CD4-positive, alpha-beta T cell (primary cell): ENCODE results near the gene ITPKA. TPM values are rescaled to one million over a fixed set of nuclear protein-coding genes. Genes with fewer than 3 reads are reported as not detected.

Source experiments
- ATAC-seq: fragments of 200-7000 bp; cut with Tn5 transposase; one replicate; pipeline ENCODE4 v1.10.0; 2022; ENCODE audit warnings: mild to moderate bottlenecking; ENCODE audit not compliant: poor library complexity
- CTCF ChIA-PET: fragments of 350-600 bp; sonication (Branson Sonifier 250); formaldehyde crosslinking; loops from one replicate; lab custom pipeline; 2021; ENCODE audit warnings: antibody characterized with exemption, inconsistent platforms; lab: Charles Lee
- POLR2A ChIA-PET: fragments of 350-600 bp; sonication (Branson Sonifier 250); formaldehyde crosslinking; loops from one replicate; lab custom pipeline; 2021; ENCODE audit warnings: antibody characterized with exemption, inconsistent platforms; lab: Charles Lee
- DNase-seq, 14 experiments: peaks; one replicate each; pipeline ENCODE4 v3.0.0-alpha.2; 2013 to 2020; ENCODE audit warnings: mixed read lengths in 2 of 14
- H3K27ac ChIP-seq, 2 donors: one replicate each; pipeline versions ENCODE4 v1.5.1 to v1.7.0; 2013; ENCODE audit warnings: low read length in 2 of 2, low read depth in 1 of 2, mild to moderate bottlenecking in 1 of 2
- H3K27me3 ChIP-seq, 2 experiments: 1 replicate in 1 of 2; 2 replicates in 1 of 2; pipeline versions ENCODE4 v1.6.1 to v1.7.0; 2013; ENCODE audit warnings: low read length in 2 of 2, control low read depth in 1 of 2, mild to moderate bottlenecking in 1 of 2, moderate library complexity in 1 of 2; ENCODE audit not compliant: insufficient read depth in 2 of 2, control insufficient read depth in 1 of 2
- H3K36me3 ChIP-seq: one replicate; pipeline ENCODE4 v1.6.1; 2013; ENCODE audit warnings: low read length, control low read depth; ENCODE audit not compliant: insufficient read depth
- H3K4me1 ChIP-seq: one replicate; pipeline ENCODE4 v1.6.1; 2013; ENCODE audit warnings: low read length, control low read depth; ENCODE audit not compliant: insufficient read depth
- H3K4me3 ChIP-seq: one replicate; pipeline ENCODE4 v1.5.1; 2013; ENCODE audit warnings: mild to moderate bottlenecking, low read length, moderate library complexity
- H3K9me3 ChIP-seq, 2 experiments: 1 replicate in 1 of 2; 2 replicates in 1 of 2; pipeline versions ENCODE4 v1.6.1 to v1.7.0; 2013; ENCODE audit warnings: low read length in 2 of 2, mild to moderate bottlenecking in 2 of 2, control low read depth in 1 of 2, moderate library complexity in 1 of 2; ENCODE audit not compliant: control insufficient read depth in 1 of 2, insufficient read depth in 1 of 2
- H3K27ac Mint-ChIP-seq: one replicate; pipeline ENCODE4 v1.8.0; 2020; ENCODE audit warnings: mixed read lengths
- H3K27me3 Mint-ChIP-seq: one replicate; pipeline ENCODE4 v1.8.0; 2021; ENCODE audit warnings: mixed read lengths
- H3K36me3 Mint-ChIP-seq: one replicate; pipeline ENCODE4 v1.8.0; 2021; ENCODE audit warnings: low read depth, mixed read lengths
- H3K4me1 Mint-ChIP-seq: one replicate; pipeline ENCODE4 v1.8.0; 2021; ENCODE audit warnings: low read depth, mixed read lengths
- H3K4me3 Mint-ChIP-seq: one replicate; pipeline ENCODE4 v1.8.0; 2020; ENCODE audit warnings: mild to moderate bottlenecking, mixed read lengths
- H3K9me3 Mint-ChIP-seq: one replicate; pipeline ENCODE4 v1.8.0; 2020; ENCODE audit warnings: mixed read lengths
- CTCF ChIP-seq: fragments of 200-600 bp; IDR thresholded peaks from one replicate; pipeline ENCODE4 v1.8.0; 2022; ENCODE audit warnings: antibody characterized with exemption, mild to moderate bottlenecking
- intact Hi-C, 2 experiments: fragments of 100-400 bp; cut with DNase I in 1 of 2; cut with micrococcal nuclease in 1 of 2; formaldehyde crosslinking; loops; one replicate each; pipeline versions ENCODE4 v1.15.1 to v1.9.0; 2023 to 2025; cut with DNase I, micrococcal nuclease
- total RNA-seq, 174 experiments: library from RNA in 2 of 174; stranded (reverse) in 2 of 174; gene quantifications; one replicate each; pipeline ENCODE4 v1.2.3 and lab custom pipeline; 2021 to 2026

ITPKA gene
- total RNA-seq, 2 experiments from 2014 or later = not detected

- CTCF ChIA-PET = no interaction called here
- Histone ChIP-seq H3K4me3 (peak within 1 kb of the TSS; percentile 56), H3K36me3 (peaks cover 3% of the 10 kb centered on the region), H3K9me3 (peaks cover 0 to 18% of the 10 kb centered on the region in 2 experiments), H3K4me1 (peaks cover 40% of the 10 kb centered on the region), H3K27me3 (peaks cover 24 to 33% of the 10 kb centered on the region in 2 experiments), H3K27ac (no peak within 1 kb of the TSS)
- peak within 1 kb of the TSS; percentile 79 for H3K4me3 Mint-ChIP-seq
- POLR2A ChIA-PET = interaction anchor here (1.1 kb wide), 1 partner anchor 12 kb away, joined by 5 read pairs; no protein-coding TSS in a partner anchor
- H3K36me3 Mint-ChIP-seq = no peaks in the 10 kb centered on the region
- intact Hi-C loops = no loop called here
- DNase-seq = peak in 5 of 14 experiments; percentile 9 to 57 (median 43)
- no peak within 1 kb of the TSS for H3K27ac Mint-ChIP-seq
- peak; percentile 26 for ATAC-seq
- no peaks in the 10 kb centered on the region for H3K9me3 Mint-ChIP-seq
- no peak for TF ChIP-seq CTCF
- peaks cover 36% of the 10 kb centered on the region for H3K27me3 Mint-ChIP-seq
- H3K4me1 Mint-ChIP-seq = peaks cover 25% of the 10 kb centered on the region
These were observed 20.0 kb downstream of the ITPKA start, which contains the start of gene LTK for GRCh38 chr15:41513506-41514227. LTK (minus strand) TSS chr15:41513827; CDS start chr15:41513709, 118 bp downstream.

GRCh38 chr15:41517895-41518449 is 24.3 kb downstream of the ITPKA start:
- TF ChIP-seq CTCF = no peak
- no peak for ATAC-seq
- H3K4me1 Mint-ChIP-seq = peaks cover 14% of the 10 kb centered on the region
- Histone ChIP-seq H3K4me1 (peaks cover 22% of the 10 kb centered on the region), H3K9me3 (peaks cover 0 to 8% of the 10 kb centered on the region in 2 experiments), H3K36me3 (peaks cover 3% of the 10 kb centered on the region), H3K27me3 (peaks cover 8 to 9% of the 10 kb centered on the region in 2 experiments), H3K4me3 (no peak overlapping the region), H3K27ac (no peak overlapping the region)
- H3K36me3 Mint-ChIP-seq = peaks cover 7% of the 10 kb centered on the region
- H3K27me3 Mint-ChIP-seq = peaks cover 14% of the 10 kb centered on the region
- no peak overlapping the region for H3K4me3 Mint-ChIP-seq
- DNase-seq = no peak
- H3K9me3 Mint-ChIP-seq = no peaks in the 10 kb centered on the region
- H3K27ac Mint-ChIP-seq = no peak overlapping the region
- intact Hi-C loops = no loop called here
- CTCF ChIA-PET = interaction anchor here (0.9 kb wide), 1 partner anchor 52 kb away, joined by 3 read pairs; no protein-coding TSS in a partner anchor
- POLR2A ChIA-PET = interaction anchor here (1.2 kb wide), 1 partner anchor 9 kb away, joined by 3 read pairs; no protein-coding TSS in a partner anchor

- Histone ChIP-seq H3K27ac (no peak overlapping the region), H3K27me3 (no peaks in the 10 kb centered on the region), H3K4me1 (peaks cover 2% of the 10 kb centered on the region), H3K36me3 (peaks cover 3% of the 10 kb centered on the region), H3K4me3 (no peak overlapping the region), H3K9me3 (no peaks in the 10 kb centered on the region)
- no peaks in the 10 kb centered on the region for H3K27me3 Mint-ChIP-seq
- intact Hi-C loops = no loop called here
- H3K9me3 Mint-ChIP-seq = no peaks in the 10 kb centered on the region
- TF ChIP-seq CTCF = no peak
- no peak overlapping the region for H3K27ac Mint-ChIP-seq
- DNase-seq (no peak), ATAC-seq (no peak)
- ChIA-PET CTCF (no interaction called here), POLR2A (no interaction called here)
- peaks cover 20% of the 10 kb centered on the region for H3K36me3 Mint-ChIP-seq
- no peaks in the 10 kb centered on the region for H3K4me1 Mint-ChIP-seq
- no peak overlapping the region for H3K4me3 Mint-ChIP-seq
These were observed 27.0 kb downstream of the ITPKA start for GRCh38 chr15:41520636-41521035.
